Gastrocnemius medialis (tissue), 4 donors: Measurements from ENCODE around the gene FGF14. TPM values are rescaled to one million over a fixed set of nuclear protein-coding genes. Genes with fewer than 3 reads are reported as not detected.

Experiments
- ATAC-seq, 2 donors: fragments of 150-250 bp; one replicate each; pipeline ENCODE4 v1.9.1; 2016
- DNase-seq, 2 donors: peaks; one replicate each; pipeline ENCODE4 v3.0.0-alpha.2; 2019
- H3K27ac ChIP-seq, 4 donors: fragments of 200-600 bp; sonication (generic); 1 replicate in 1 of 4; 2 replicates in 3 of 4; pipeline ENCODE4 v1.5.1; 2016 to 2018; ENCODE audit warnings: mild to moderate bottlenecking in 2 of 4, moderate library complexity in 1 of 4
- H3K27me3 ChIP-seq, 3 donors: fragments of 200-600 bp; sonication (generic) in 2 of 3; 1 replicate in 1 of 3; 2 replicates in 2 of 3; pipeline versions ENCODE4 v1.5.1 to v1.6.0; 2016 to 2019; ENCODE audit warnings: mild to moderate bottlenecking in 1 of 3, moderate library complexity in 1 of 3
- H3K36me3 ChIP-seq, 2 donors: fragments of 200-600 bp; sonication (generic) in 1 of 2; one replicate each; pipeline ENCODE4 v1.5.1; 2017 to 2018
- H3K4me1 ChIP-seq, 2 donors: fragments of 200-600 bp; sonication (generic) in 1 of 2; one replicate each; pipeline ENCODE4 v1.5.1; 2016 to 2017; ENCODE audit warnings: mild to moderate bottlenecking in 2 of 2
- H3K4me3 ChIP-seq, 4 donors: fragments of 200-600 bp; sonication (generic) in 3 of 4; 1 replicate in 1 of 4; 2 replicates in 3 of 4; pipeline ENCODE4 v1.5.1; 2016 to 2019; ENCODE audit warnings: mild to moderate bottlenecking in 2 of 4
- H3K9me3 ChIP-seq, 3 donors: fragments of 200-600 bp; sonication (generic) in 2 of 3; 1 replicate in 1 of 3; 2 replicates in 2 of 3; pipeline ENCODE4 v1.5.1; 2016 to 2019
- POLR2A ChIP-seq, 2 donors: fragments of 450-650 bp; IDR thresholded peaks; one replicate each; pipeline ENCODE4 v1.6.1; 2017; ENCODE audit warnings: antibody characterized with exemption in 2 of 2, mild to moderate bottlenecking in 2 of 2, moderate library complexity in 2 of 2
- in situ Hi-C, 4 donors: fragments of 200-750 bp; cut with MboI; loops; one replicate each; pipeline versions ENCODE4 v1.15.0 to v1.8.0; 2017; ENCODE audit warnings: low sequenced_read_pairs in 4 of 4
- intact Hi-C: fragments of 100-400 bp; cut with DNase I; formaldehyde crosslinking; loops from one replicate; pipeline ENCODE4 v1.15.1; 2023; ENCODE audit warnings: low total_unique reads
- total RNA-seq, 4 donors: library from RNA; depleted of rRNA; stranded (reverse); fragments of >200 nt; gene quantifications; one replicate each; pipeline versions ENCODE4 v1.1.0 to v1.2.3, GENCODE V29; 2016
- TF ChIP-seq, protein P1 (sequence below), 5 experiments: fragments of 450-650 bp in 3 of 5; fragments of 200-600 bp in 2 of 5; sonication (generic) in 2 of 5; IDR thresholded peaks in 4 of 5; conservative IDR thresholded peaks in 1 of 5; 1 replicate in 4 of 5; 2 replicates in 1 of 5; pipeline ENCODE4 v1.5.1; 2016 to 2019; ENCODE audit warnings: antibody characterized with exemption in 5 of 5, mild to moderate bottlenecking in 3 of 5, moderate library complexity in 3 of 5

The FGF14 gene
- total RNA-seq, 4 donors from 2014 or later, result 0.02 TPM; not detected in 3

- intact Hi-C loops, result no loop called here
- Histone ChIP-seq H3K4me3 (no peak overlapping the region), H3K27ac (no peak overlapping the region), H3K36me3 (no peaks in the 10 kb centered on the region), H3K27me3 (no peaks in the 10 kb centered on the region), H3K4me1 (no peaks in the 10 kb centered on the region), H3K9me3 (no peaks in the 10 kb centered on the region)
- TF ChIP-seq, protein P1, sequence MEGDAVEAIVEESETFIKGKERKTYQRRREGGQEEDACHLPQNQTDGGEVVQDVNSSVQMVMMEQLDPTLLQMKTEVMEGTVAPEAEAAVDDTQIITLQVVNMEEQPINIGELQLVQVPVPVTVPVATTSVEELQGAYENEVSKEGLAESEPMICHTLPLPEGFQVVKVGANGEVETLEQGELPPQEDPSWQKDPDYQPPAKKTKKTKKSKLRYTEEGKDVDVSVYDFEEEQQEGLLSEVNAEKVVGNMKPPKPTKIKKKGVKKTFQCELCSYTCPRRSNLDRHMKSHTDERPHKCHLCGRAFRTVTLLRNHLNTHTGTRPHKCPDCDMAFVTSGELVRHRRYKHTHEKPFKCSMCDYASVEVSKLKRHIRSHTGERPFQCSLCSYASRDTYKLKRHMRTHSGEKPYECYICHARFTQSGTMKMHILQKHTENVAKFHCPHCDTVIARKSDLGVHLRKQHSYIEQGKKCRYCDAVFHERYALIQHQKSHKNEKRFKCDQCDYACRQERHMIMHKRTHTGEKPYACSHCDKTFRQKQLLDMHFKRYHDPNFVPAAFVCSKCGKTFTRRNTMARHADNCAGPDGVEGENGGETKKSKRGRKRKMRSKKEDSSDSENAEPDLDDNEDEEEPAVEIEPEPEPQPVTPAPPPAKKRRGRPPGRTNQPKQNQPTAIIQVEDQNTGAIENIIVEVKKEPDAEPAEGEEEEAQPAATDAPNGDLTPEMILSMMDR (IDR thresholded peaks at IDR 0.05 in 4 of 5, conservative IDR thresholded peaks at IDR 0.05 in 1 of 5), result no peak
- TF ChIP-seq POLR2A (IDR thresholded peaks at IDR 0.05), result no peak
- no peak for DNase-seq
- in situ Hi-C loops, result no loop called here
- no peak for ATAC-seq
Measured at GRCh38 chr13:101880581-101880980, 521.3 kb downstream of the FGF14 start.

DNA sequence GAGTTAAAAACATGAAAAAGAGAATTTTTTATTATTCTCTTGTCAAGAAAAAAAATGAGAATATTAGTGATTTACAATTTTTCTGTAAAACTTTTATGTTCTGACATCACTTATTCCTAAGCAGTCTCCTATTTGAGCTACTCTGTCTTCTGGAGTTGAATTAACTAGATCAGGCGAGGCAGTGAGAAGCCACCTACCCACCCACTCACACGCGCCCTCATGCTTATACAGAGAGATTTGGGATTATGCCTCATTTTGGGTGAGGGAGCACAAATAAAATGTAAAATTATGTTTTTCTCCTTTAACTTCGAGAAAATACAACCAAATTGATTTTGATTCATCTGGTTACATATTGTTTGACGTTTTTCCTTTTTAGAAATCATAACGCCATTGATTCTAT lies 524.9 kb downstream of the FGF14 start:
- ATAC-seq, result no peak
- H3K27ac ChIP-seq, result no peak overlapping the region
- H3K27me3 ChIP-seq, result no peaks in the 10 kb centered on the region
- intact Hi-C loops, result no loop called here
- H3K4me3 ChIP-seq, result no peak overlapping the region
- in situ Hi-C loops, result no loop called here
- no peaks in the 10 kb centered on the region for H3K9me3 ChIP-seq
- no peak for DNase-seq
- H3K36me3 ChIP-seq, result no peaks in the 10 kb centered on the region
- no peak for TF ChIP-seq POLR2A (IDR thresholded peaks at IDR 0.05)
- H3K4me1 ChIP-seq, result no peaks in the 10 kb centered on the region

GRCh38 chr13:101875717-101876393 lies 526.0 kb downstream of the FGF14 start:
- DNase-seq (no peak), ATAC-seq (no peak)
- Histone ChIP-seq H3K4me1 (no peaks in the 10 kb centered on the region), H3K36me3 (no peaks in the 10 kb centered on the region), H3K4me3 (no peak overlapping the region), H3K27ac (no peak overlapping the region), H3K27me3 (no peaks in the 10 kb centered on the region), H3K9me3 (no peaks in the 10 kb centered on the region)
- no peak for TF ChIP-seq POLR2A (IDR thresholded peaks at IDR 0.05)
- TF ChIP-seq, protein P1 (IDR thresholded peaks at IDR 0.05 in 4 of 5, conservative IDR thresholded peaks at IDR 0.05 in 1 of 5), result no peak
- intact Hi-C loops (no loop called here), in situ Hi-C loops (no loop called here)

DNA sequence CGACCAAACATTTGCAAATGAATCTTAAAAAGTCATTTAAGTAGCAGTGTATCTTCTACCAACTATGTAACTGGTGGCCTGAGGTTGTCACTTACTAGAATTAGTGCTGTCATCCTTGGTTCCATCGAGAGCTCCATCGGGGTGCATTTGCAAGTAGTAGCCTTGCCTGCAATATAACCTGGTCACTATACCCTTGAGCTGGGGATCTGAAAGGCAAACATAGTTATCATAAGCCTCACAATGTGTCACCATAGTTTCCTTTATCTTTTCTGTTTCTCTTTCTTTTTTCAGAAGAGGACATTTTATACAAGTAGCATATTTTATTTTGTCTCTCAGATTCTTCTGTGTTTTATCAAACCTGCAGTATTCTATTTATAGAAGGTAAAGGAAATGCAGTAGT lies 526.8 kb downstream of the FGF14 start:
- ATAC-seq (no peak), DNase-seq (no peak)
- Histone ChIP-seq H3K36me3 (no peaks in the 10 kb centered on the region), H3K4me3 (no peak overlapping the region), H3K9me3 (no peaks in the 10 kb centered on the region), H3K27me3 (no peaks in the 10 kb centered on the region), H3K27ac (no peak overlapping the region), H3K4me1 (no peaks in the 10 kb centered on the region)
- TF ChIP-seq, protein P1 (IDR thresholded peaks at IDR 0.05 in 4 of 5, conservative IDR thresholded peaks at IDR 0.05 in 1 of 5), result no peak
- TF ChIP-seq POLR2A (IDR thresholded peaks at IDR 0.05), result no peak
- intact Hi-C loops (no loop called here), in situ Hi-C loops (no loop called here)

DNA sequence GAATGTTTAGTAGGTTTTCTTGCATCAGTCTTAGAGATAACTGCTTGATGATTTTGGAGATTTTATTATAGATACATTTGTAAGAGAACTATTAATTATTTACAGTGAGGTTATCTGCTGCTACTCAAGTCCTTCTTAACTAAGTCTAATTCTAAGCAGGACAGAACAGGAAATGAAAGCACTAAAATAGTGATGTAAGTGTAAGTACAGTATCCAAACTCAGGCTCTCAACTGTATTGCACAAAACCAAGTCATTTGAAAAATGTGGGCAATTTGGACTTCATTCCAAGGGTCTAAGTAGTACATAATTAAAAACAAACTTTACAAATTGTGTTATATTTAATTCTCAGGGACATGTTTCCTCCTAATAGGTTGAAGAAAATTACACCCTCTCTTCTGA lies 532.3 kb downstream of the FGF14 start:
- TF ChIP-seq POLR2A (IDR thresholded peaks at IDR 0.05), result no peak
- TF ChIP-seq, protein P1 (IDR thresholded peaks at IDR 0.05 in 4 of 5, conservative IDR thresholded peaks at IDR 0.05 in 1 of 5), result no peak
- Histone ChIP-seq H3K27ac (no peak overlapping the region), H3K9me3 (no peaks in the 10 kb centered on the region), H3K27me3 (no peaks in the 10 kb centered on the region), H3K36me3 (no peaks in the 10 kb centered on the region), H3K4me3 (no peak overlapping the region), H3K4me1 (no peaks in the 10 kb centered on the region)
- no peak for ATAC-seq
- DNase-seq, result no peak
- intact Hi-C loops (no loop called here), in situ Hi-C loops (no loop called here)
